Cardiac fibroblast (primary cell): ENCODE results near the gene DENND5B.
"Not testable (repeated sequence)": the region's sequence is repeated elsewhere in the genome, so short reads cannot be mapped to it uniquely, and the experiment has no call there.

Experiments
- DNase-seq, 2 donors: peaks; one replicate each; pipeline versions ENCODE4 v3.0.0 to v3.0.0-alpha.2; 2010; ENCODE audit warnings: low read depth in 2 of 2
- H3K4me3 ChIP-seq, 2 donors: replicated peaks in 1 of 2; 1 replicate in 1 of 2; 2 replicates in 1 of 2; pipeline ENCODE4 v1.5.1; 2011; ENCODE audit warnings: low read depth in 2 of 2, low read length in 2 of 2, mild to moderate bottlenecking in 2 of 2, moderate library complexity in 1 of 2
- TF ChIP-seq, protein P1 (sequence below): IDR thresholded peaks from one replicate; pipeline ENCODE4 v1.5.1; 2011; ENCODE audit warnings: low read depth, mild to moderate bottlenecking, low read length, inconsistent platforms

The DENND5B gene

DNA sequence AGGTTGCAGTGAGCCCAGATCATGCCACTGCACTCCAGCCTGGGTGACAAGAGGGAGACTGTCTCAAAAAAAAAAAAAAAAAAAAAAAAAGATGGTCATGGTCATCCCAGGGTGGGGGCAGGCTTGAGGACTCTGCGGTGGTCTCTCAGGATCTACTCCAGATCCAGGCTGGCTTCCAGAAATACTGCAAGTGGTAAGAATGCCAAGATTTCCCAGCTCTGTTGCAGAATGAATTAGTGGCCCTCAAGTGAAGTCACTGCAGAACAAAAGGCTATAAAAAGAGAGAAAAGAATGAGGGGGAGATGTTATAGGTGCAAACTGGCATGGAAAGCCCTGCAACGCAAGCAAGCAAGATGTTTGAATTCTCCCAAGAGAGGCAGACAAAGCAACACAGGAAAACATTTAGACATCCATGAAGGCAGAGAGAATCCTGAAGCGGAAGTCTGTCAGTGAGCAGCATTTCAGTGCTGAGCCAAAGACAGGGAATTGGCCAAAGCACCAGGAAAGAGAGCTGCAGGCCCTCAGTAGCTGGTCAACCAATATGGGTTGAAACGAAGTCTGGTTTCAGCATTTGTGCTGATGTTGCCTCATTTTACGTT lies 36.6 kb upstream of the DENND5B start:
- DNase-seq: peak; percentile 25 to 30
- no peak overlapping the region for H3K4me3 ChIP-seq
- TF ChIP-seq, protein P1, sequence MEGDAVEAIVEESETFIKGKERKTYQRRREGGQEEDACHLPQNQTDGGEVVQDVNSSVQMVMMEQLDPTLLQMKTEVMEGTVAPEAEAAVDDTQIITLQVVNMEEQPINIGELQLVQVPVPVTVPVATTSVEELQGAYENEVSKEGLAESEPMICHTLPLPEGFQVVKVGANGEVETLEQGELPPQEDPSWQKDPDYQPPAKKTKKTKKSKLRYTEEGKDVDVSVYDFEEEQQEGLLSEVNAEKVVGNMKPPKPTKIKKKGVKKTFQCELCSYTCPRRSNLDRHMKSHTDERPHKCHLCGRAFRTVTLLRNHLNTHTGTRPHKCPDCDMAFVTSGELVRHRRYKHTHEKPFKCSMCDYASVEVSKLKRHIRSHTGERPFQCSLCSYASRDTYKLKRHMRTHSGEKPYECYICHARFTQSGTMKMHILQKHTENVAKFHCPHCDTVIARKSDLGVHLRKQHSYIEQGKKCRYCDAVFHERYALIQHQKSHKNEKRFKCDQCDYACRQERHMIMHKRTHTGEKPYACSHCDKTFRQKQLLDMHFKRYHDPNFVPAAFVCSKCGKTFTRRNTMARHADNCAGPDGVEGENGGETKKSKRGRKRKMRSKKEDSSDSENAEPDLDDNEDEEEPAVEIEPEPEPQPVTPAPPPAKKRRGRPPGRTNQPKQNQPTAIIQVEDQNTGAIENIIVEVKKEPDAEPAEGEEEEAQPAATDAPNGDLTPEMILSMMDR: no peak

DNA sequence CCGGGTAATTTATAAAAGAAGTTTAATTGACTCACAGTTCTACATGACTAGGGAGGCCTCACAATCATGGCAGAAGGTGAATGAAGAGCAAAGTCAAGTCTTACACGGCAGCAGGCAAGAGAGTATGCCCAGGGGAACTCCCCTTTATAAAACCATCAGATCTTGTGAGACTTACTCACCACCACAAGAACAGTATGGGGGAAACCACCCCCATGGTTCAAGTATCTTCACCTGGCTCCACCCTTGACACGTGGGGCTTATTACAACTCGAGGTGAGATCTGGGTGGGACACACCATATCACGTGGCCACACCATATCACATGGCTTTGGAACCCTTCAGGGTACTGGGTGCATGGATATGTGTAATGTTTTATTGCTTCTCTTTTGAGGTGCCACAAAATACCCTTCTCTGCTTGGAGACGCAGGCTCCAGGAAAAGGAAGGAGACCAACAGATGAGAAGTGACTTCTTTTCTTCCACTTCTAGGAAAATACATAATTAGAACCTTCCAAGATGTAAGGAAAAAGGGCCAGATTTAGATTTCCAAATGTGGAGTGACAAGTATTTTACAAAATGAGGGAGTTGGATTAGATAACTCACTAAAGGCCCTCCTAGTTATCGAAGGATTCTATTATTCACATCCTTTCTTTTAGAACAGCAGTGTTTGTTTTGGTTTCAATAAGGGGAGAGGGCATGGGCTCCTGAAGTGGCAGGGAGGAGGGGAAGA lies 35.5 kb upstream of the DENND5B start:
- DNase-seq: no peak
- TF ChIP-seq, protein P1: no peak
- H3K4me3 ChIP-seq: no peak overlapping the region

- TF ChIP-seq, protein P1: no peak
- DNase-seq: no peak
- no peak overlapping the region for H3K4me3 ChIP-seq
Measured at GRCh38 chr12:31622038-31622437, 31.1 kb upstream of the DENND5B start.

DNA sequence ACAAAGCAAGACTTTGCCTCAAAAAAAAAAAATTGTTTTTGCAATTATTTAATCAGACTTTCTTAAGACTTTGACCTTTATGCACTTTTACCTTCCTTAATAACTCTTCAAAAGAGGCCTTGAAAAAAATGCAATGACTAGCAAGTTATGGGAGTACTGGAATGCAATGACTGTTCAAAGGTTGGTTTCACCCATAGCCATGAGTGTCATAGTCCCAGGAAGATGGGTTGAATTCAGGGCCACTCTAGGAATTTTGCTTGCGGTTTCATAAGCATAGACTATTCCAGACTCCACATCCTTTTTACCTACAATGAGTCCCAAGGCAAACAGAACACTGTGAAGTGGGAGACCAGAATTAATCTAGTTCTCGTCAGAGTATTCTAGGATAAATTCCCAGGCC lies 29.4 kb upstream of the DENND5B start:
- H3K4me3 ChIP-seq: no peak overlapping the region
- DNase-seq: no peak
- TF ChIP-seq, protein P1: no peak

DNA sequence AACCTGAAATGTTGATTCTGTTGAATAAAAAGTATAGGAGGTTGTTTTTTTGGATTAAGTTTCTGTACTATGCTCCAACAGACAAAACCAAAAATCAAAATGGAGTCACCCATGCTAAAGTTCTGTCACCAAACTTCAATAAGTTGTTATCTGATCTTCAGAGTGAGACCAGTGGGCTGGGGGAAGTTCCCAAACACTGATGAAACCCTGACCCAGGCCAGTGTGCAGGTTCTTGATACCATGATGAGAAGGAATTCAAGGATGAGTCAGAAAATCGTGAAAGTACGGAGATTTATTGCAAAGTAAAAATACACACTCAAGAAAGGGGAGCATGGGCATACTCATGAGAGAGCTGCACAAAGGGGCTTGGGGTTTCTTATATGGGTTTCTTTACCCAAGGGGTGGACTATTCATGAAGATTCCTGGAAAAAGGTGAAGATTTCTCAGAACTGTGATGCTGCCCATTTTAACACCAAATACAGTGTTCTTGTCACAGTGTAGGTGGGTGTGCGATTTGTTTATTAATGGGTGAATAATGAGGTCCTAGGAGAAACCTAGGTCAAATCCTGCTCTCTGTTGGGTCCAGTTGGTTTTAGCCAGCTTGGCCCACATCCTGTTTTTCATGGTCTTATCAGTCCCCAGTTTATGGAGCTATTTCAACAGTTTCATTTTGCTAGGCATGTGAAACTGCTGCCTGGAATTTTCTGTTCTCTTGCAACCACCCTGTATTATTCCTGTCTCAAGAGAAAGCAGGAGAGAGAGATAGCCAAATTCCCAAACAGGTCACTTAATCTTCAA lies 27.5 kb upstream of the DENND5B start:
- H3K4me3 ChIP-seq: no peak overlapping the region
- TF ChIP-seq, protein P1: no peak
- peak; percentile 14 to 71 for DNase-seq

DNA sequence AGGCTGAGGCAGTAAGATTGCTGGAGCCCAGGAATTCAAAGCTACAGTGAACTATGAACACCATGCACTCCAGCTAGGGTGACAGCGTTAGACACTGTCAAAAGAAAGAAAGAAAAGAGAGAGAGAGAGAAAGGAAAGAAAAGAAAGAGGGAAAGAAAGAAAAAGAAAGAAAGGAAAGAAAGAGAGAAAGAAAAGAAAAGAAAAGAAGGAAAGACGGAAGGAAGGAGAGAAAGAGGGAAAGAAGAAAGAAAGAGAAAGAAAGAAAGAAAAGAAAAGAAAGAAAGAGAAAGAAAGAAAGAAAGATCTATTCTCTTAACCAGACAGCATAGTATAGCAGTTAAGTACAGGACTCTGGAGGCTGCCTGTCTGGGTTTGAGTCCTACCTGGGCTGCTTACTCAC lies 21.9 kb upstream of the DENND5B start:
- no peak overlapping the region for H3K4me3 ChIP-seq
- no peak for DNase-seq
- TF ChIP-seq, protein P1: no peak

GRCh38 chr12:31608299-31608698 lies 17.4 kb upstream of the DENND5B start:
- H3K4me3 ChIP-seq, DNase-seq: not testable (repeated sequence)
